GM19395 (cell line): ENCODE results near the gene ZYX.

Experiments used
- ATAC-seq: cut with Tn5 transposase; IDR thresholded peaks from one replicate; pipeline ENCODE4 v1.9.1; 2021; ENCODE audit warnings: mild to moderate bottlenecking, moderate library complexity; ENCODE audit not compliant: unreplicated experiment

ZYX gene

DNA sequence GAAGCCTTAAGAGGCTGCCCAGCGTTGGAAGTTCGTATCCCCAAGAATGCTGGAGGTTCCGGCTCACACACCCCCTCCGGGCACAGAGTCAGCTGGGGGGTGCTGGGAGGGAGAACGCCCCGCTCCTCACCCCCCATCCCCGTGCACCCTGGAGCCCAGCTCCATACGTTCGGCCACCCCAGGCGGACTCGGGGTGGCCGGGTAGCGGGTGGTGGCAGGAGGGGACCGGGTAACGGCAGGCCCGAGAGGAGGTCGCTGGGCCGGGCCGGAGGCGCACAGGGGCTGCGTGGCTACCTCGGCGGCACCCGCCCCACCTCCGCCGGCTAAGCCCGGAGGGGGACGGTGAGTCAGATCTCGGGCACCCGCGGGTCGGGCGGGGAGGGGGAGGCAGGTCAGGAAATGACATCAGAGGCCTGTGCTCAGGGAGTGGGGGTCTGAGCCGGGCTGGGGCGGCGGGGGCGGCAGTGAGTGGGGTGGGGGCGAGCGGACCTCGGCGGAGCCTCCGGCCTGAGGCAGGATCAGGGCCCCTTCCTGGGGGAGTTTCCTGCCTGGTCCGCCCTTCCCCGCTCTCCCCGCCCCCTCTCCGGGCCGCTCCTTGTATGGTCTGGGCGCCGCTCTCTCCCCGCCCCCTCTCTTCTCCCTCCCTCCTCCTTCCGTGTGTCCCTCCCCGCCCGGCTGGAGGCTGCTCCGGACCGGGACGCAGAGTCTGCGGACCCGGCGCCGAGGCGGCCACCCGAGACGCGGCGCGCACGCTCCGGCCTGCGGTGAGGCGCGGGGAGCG lies at the start of gene ZYX:
Gene ZYX (plus strand): TSS at position 700 of the 781 bp plus-strand sequence. CDS start 227 bp downstream, outside the sequence.
- peak; percentile 79 for ATAC-seq

DNA sequence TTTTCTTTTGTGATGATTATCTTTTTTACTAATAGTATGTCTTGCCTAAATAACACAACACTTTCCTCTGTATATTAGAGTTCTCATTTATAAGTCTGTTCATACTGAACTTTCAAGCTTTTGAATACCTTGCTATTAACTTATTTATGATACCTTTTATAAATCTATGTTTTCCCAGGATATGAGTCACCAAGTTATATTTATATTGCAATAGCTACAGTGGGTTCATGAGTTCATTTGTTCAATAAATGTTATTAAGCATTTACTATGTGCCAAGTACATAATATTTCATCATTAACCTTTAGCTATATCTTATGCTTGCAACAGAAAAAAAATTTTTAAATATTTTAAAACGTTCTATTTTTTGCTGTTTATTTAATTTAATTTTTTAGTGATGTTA lies 46.9 kb upstream of the ZYX start:
- no peak for ATAC-seq

DNA sequence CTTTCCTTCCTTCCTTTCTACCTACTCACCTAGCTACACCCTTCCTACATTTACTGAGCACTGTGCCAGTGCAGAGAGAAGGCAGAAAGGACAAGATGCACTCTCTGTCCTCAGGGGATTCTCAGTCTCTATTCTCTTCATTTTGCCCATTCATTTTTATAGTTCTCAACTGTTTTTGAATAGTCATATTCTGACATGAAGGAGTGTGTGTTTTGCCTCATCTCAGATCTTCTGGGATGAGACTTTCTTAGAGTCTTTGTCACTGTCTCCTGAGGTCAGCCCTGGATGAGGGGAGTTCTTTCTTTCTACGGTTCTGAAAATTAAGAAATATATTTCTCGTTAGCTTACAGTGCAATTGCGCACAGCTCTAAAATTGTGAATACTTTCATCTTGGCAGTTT lies 43.9 kb upstream of the ZYX start:
- ATAC-seq, result no peak

GRCh38 chr7:143341842-143342241 lies 39.3 kb upstream of the ZYX start:
- no peak for ATAC-seq

GRCh38 chr7:143343596-143343995 lies 37.5 kb upstream of the ZYX start:
- no peak for ATAC-seq

GRCh38 chr7:143345428-143345900 lies 35.7 kb upstream of the ZYX start:
- peak; percentile 69 for ATAC-seq

- ATAC-seq, result no peak
These were observed 35.1 kb upstream of the ZYX start for GRCh38 chr7:143346018-143346417.

- ATAC-seq, result no peak
These were observed 33.2 kb upstream of the ZYX start for GRCh38 chr7:143347950-143348349.

DNA sequence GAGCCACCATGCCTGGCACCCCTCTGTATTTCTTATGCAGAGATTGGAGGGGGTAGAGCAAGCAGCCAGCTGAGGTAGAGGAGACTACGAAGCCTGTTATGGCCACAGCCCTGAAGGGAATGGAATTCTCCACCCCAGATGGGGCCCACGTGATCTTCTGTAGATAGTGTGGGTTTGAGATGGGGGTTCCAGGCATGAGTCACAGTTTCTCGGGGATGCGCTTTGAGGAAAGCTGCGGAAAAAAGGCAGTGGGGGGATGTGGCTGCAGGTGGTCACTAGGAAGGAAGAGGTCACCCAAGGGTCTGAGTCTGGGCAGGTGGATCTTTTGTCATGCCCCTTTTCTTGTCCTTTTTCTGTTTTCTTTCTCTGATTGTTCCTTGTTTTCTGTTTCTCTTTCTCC lies 30.1 kb upstream of the ZYX start:
- ATAC-seq, result no peak

DNA sequence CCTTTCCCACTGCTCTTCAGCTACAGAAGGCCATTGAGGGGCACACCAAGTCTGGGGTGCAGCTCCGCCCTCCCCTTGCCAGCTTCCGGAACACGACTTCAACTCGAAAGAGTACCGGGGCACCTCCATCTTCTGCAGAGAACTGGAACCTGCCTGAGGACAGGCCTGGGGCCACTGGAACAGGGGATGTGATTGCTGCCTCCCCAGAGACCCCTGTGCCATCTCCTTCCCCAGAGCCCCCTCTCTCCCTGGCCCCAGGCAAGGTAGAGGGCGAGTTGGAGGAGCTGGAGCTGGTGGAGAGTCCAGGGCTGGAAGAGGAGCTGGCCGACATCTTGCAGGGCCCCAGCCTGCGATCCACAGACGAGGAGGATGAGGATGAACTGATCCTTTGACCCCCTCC lies 29.6 kb upstream of the ZYX start:
- ATAC-seq, result no peak

- no peak for ATAC-seq
These were observed 28.6 kb upstream of the ZYX start for GRCh38 chr7:143352531-143353002.

DNA sequence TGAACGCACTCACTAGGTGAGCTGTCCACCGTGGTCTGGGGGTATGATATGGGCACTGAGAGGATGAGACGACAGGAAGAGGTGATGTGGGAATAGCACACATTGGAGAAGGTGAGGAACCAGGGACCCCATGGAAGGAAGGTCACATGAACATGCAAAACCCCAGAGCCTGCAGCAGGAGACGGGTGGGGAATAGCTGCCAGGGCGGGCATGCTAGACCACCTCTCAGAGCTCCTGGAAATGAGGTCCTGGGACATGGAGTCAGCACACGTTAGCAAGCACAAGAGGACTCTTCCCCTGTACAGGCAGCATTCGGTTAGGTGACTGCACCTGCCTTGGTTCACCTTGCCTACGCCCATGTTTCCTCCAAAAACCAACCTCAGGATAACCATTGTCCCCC lies 26.8 kb upstream of the ZYX start:
- no peak for ATAC-seq

DNA sequence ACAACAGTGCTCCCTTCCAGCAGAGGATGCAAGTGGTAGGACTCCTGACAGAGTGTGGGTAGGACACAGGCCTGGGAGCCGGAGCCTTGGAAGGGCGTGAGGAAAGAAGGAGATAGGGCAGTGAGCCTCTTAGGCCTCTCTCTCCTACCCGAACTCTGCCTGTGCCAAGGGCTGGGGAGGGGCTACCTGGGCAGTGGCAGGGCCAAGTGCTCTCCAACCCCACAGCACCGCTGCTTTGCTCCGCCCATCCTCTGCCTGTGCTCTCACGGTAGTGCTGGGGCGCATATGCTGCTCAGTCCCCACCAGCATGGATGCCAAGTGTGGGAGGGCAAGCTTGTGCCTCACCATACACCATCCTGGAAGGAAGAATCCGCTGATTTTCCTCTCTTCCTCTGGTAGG lies 26.2 kb upstream of the ZYX start:
- ATAC-seq, result no peak

DNA sequence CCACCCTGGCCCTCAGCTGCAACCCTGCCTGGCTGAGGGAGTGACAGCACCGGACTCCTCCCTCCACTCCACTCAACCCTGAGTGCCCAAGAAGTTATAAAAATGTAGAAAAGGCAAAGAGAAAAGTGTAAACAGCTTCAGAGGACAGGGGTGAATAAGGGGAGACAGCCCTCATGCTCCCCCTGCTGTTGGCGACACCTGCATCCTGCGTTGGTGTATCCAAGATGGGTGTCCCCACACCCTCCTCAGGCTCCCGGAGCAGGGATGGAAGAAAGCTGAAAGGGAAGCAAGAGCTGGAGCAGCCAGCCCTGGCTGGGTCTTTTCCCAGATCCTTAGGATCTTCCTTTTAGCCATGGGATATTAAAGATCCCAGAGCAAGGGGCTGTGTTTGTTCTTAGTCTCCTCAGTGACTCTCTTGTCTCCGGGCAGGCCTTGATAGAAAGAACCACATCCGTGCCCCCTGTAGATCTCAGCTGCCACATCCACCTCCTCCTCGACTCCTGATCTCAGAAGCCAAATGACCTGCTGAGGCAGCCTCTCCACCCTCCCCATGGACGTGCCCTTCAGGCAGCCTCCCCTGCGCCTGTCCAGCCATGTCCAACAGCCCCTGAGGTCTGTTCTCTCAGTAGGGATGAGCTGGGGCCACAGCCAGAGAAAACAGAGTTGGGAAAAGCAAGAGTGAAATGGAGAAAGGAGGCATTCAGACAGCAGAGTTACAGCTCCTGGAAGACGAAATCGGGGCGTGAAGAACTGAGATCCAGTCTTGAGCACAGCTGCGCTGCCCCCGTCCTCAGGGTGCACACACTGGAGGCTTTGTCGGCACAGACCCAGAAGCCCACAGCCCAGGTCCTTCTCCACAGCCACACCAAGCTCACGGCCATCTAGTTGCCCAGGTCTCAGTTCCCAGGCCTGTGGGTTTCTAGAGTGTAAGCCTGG lies 25.4 kb upstream of the ZYX start:
- ATAC-seq, result no peak

- ATAC-seq, result no peak
These were observed 24.6 kb upstream of the ZYX start for GRCh38 chr7:143356414-143357050.

DNA sequence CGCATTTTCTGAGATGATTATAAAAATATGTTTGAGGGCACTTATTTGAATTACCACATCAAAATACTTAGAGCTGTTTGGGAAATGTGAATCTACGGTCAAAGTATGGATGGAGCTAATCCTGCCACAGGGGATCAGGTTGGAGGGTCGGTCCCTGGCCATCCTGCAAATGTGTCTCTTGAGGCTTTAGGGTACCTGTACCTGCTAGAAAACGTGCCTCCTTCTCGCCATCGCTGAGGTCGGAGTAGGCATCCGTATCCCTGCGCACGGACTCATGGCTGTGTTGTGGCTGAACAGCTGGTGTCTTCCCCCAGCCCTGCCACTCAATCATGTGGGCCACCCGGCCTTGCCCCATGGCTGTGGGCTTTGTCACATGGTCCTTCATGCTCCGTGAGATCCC lies 22.5 kb upstream of the ZYX start:
- no peak for ATAC-seq

GRCh38 chr7:143359771-143360353 lies 21.3 kb upstream of the ZYX start:
- no peak for ATAC-seq

DNA sequence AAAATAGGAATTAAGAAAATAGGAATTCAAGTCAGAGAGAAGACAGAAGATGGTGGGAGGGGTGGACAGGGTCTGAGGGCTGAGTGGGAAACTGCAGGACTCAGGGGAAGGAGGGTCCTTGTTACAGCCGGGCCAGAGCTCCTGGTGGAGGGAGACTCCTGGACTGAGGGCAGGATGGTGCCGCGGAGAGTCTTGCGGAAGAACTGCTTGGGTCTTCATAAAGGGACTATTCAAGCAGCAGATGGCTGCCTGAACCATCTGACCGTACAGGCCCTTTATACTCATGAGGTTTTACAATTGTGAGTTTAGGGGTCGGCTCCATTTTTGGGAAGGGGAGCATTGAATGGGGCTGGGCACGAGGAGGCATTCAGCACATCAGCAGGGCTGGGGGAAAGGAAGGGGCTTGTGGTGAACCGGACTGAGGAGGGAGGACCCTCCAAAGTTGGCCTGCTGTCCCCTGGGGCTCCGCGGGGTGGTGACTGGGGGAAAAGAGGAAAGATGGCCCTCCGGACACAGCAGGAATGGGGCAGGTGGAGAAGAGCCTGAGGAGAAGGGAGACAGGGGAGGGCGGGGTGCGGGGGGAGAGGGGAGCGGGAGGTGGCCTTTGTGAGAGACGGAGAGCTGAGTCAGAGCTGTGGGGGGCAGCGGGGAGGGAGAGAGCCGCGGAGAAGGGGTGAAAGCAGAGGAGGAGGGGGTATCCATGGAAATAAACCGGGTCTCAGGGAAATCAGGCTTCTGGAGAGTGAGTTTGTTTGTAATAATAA lies 20.2 kb upstream of the ZYX start:
- ATAC-seq, result no peak

GRCh38 chr7:143361552-143362130 lies 19.5 kb upstream of the ZYX start:
- ATAC-seq, result no peak
